Measurements from ENCODE around the gene ZBTB16.

DNA sequence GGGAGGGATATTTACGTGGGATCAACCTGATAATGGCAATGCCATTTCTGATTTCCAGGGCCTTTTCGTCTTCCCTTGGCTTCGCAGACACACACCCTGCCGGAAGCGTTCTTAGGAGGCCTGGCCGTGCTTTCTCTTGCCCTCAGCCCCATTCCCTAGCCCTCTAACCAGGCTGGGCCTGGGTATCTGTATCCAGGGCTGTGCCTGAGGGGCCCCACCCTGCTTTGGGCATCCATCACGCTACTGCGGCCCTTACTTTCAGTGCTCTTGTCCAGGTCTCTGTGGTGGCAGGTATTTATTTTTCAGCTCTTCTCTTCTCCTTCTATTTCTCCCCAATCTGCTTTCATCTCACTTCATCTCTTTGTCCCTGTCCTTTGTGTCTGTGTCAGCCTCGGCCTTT, 105.0 kb downstream of the ZBTB16 start:
- TF ChIP-seq CTCF (IDR thresholded peaks at IDR 0.05; ENCODE audit: low read depth, low read length, missing input control) (no peak), SP1 (IDR thresholded peaks at IDR 0.05) (no peak), RXRA (IDR thresholded peaks at IDR 0.05) (no peak), EGR1 (IDR thresholded peaks at IDR 0.05; ENCODE audit: low read depth in 2 of 2) (no peak), TAF1 (conservative IDR thresholded peaks at IDR 0.05) (no peak), FOXA1 (IDR thresholded peaks at IDR 0.05) (no peak)
- TF ChIP-seq, protein P1, sequence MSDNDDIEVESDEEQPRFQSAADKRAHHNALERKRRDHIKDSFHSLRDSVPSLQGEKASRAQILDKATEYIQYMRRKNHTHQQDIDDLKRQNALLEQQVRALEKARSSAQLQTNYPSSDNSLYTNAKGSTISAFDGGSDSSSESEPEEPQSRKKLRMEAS (IDR thresholded peaks at IDR 0.05) = no peak

Measured in liver (tissue), 3 donors.